Neuronal stem cell (in vitro differentiated cells): Measurements from ENCODE around the gene TMEM63C.

Experiments used
- DNase-seq: peaks from one replicate; pipeline ENCODE4 v3.0.0-alpha.2; 2013; ENCODE audit warnings: low spot score
- H2AFZ ChIP-seq: one replicate; pipeline ENCODE4 v1.6.1; 2013; ENCODE audit warnings: mild to moderate bottlenecking, low read length, inconsistent platforms
- H2AK5ac ChIP-seq: 2 replicates; pipeline ENCODE4 v1.6.1; 2013; ENCODE audit warnings: low read depth, mild to moderate bottlenecking, inconsistent platforms, low read length, moderate library complexity, mixed read lengths
- H2BK120ac ChIP-seq: 2 replicates; pipeline ENCODE4 v1.6.1; 2013; ENCODE audit warnings: low read depth, mild to moderate bottlenecking, inconsistent platforms, low read length, moderate library complexity, mixed read lengths
- H2BK12ac ChIP-seq: one replicate; pipeline ENCODE4 v1.6.1; 2013; ENCODE audit warnings: low read length, inconsistent platforms
- H2BK15ac ChIP-seq: 2 replicates; pipeline ENCODE4 v1.6.1; 2013; ENCODE audit warnings: mild to moderate bottlenecking, low read length, inconsistent platforms, mixed read lengths
- H2BK5ac ChIP-seq: one replicate; pipeline ENCODE4 v1.6.1; 2013; ENCODE audit warnings: inconsistent platforms, mild to moderate bottlenecking, low read length, moderate library complexity
- H3K14ac ChIP-seq: one replicate; pipeline ENCODE4 v1.6.1; 2013; ENCODE audit warnings: low read length, inconsistent platforms
- H3K18ac ChIP-seq: 2 replicates; pipeline ENCODE4 v1.6.1; 2013; ENCODE audit warnings: low read length, inconsistent platforms
- H3K23ac ChIP-seq: 2 replicates; pipeline ENCODE4 v1.6.1; 2013; ENCODE audit warnings: low read depth, mild to moderate bottlenecking, mixed read lengths, low read length, inconsistent platforms; ENCODE audit not compliant: poor library complexity
- H3K27ac ChIP-seq: replicated peaks from 3 replicates; pipeline ENCODE4 v1.5.1; 2013; ENCODE audit warnings: low read length, inconsistent platforms
- H3K27me3 ChIP-seq, 3 experiments: 2 replicates each; pipeline ENCODE4 v1.6.1; 2013; ENCODE audit warnings: low read length in 3 of 3, mild to moderate bottlenecking in 2 of 3, inconsistent platforms in 1 of 3, low read depth in 1 of 3, mixed read lengths in 1 of 3, moderate library complexity in 1 of 3; ENCODE audit not compliant: control insufficient read depth in 3 of 3, insufficient read depth in 3 of 3
- H3K36me3 ChIP-seq, 2 donors: replicated peaks in 1 of 2; 2 replicates each; pipeline ENCODE4 v1.6.1; 2013; ENCODE audit warnings: low read length in 2 of 2; ENCODE audit not compliant: control insufficient read depth in 2 of 2, insufficient read depth in 2 of 2
- H3K4ac ChIP-seq: 2 replicates; pipeline ENCODE4 v1.6.1; 2013; ENCODE audit warnings: inconsistent platforms, mild to moderate bottlenecking, low read length, moderate library complexity
- H3K4me1 ChIP-seq, 2 donors: 1 replicate in 1 of 2; 2 replicates in 1 of 2; pipeline ENCODE4 v1.6.1; 2013; ENCODE audit warnings: low read length in 2 of 2, low read depth in 1 of 2; ENCODE audit not compliant: control insufficient read depth in 2 of 2, insufficient read depth in 1 of 2
- H3K4me2 ChIP-seq: one replicate; pipeline ENCODE4 v1.6.1; 2013; ENCODE audit warnings: mild to moderate bottlenecking, low read length, inconsistent platforms; ENCODE audit not compliant: insufficient read depth, poor library complexity, severe bottlenecking
- H3K4me3 ChIP-seq, 2 donors: 2 replicates each; pipeline ENCODE4 v1.5.1; 2013; ENCODE audit warnings: low read length in 2 of 2, mild to moderate bottlenecking in 2 of 2, inconsistent platforms in 1 of 2, moderate library complexity in 1 of 2
- H3K79me1 ChIP-seq: one replicate; pipeline ENCODE4 v1.6.1; 2013; ENCODE audit warnings: low read depth, mild to moderate bottlenecking, inconsistent platforms, low read length, moderate library complexity
- H3K9ac ChIP-seq: one replicate; pipeline ENCODE4 v1.6.1; 2013; ENCODE audit warnings: mild to moderate bottlenecking, low read depth, low read length, inconsistent platforms; ENCODE audit not compliant: poor library complexity
- H3K9me3 ChIP-seq, 2 donors: replicated peaks in 1 of 2; 2 replicates each; pipeline versions ENCODE3 to v1.6.1; 2013; ENCODE audit warnings: low read length in 2 of 2, mild to moderate bottlenecking in 2 of 2, inconsistent platforms in 1 of 2, low read depth in 1 of 2, mixed read lengths in 1 of 2, moderate library complexity in 1 of 2; ENCODE audit not compliant: control insufficient read depth in 2 of 2, insufficient read depth in 1 of 2
- H4K8ac ChIP-seq: one replicate; pipeline ENCODE4 v1.6.1; 2013; ENCODE audit warnings: low read depth, mild to moderate bottlenecking, inconsistent platforms, low read length, moderate library complexity
- H4K91ac ChIP-seq: one replicate; pipeline ENCODE4 v1.6.1; 2013; ENCODE audit warnings: low read length, low read depth, mild to moderate bottlenecking, inconsistent platforms; ENCODE audit not compliant: poor library complexity
- WGBS, 2 donors: extraction: QIAGEN DNeasy Blood & Tissue Kit; methylation state at CpG; one replicate each; pipeline ENCODE4 v1.1.7; 2013; ENCODE audit warnings: missing lambda C conversion rate in 2 of 2, mixed read lengths in 1 of 2; ENCODE audit not compliant: insufficient read length in 2 of 2, insufficient replicate concordance in 1 of 2; ENCODE audit errors: extremely low coverage in 2 of 2; 5-methylcytosine and 5-hydroxymethylcytosine counted together

Gene TMEM63C

DNA sequence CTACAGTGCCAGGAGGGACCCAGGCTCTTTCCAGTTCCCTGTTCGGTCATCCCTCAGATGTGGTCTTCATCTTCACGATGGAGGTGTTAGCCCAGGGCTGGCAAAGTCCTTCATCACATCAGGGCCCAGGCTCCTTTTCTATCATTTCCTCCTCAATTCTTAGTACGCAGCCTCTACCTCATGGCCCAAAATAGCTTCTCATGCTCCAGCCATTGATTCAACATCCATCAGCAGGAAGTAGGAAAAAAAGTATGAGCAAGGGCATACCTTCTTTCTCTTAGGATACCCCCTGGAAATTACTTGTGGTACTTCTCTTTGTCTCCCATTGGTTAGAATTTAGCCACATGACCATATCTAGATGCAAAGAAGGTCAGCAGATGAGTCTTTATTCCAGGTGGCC lies 27.8 kb upstream of the TMEM63C start:
- Histone ChIP-seq H3K18ac (no peak overlapping the region), H2BK15ac (no peak overlapping the region), H3K14ac (no peak overlapping the region), H2BK5ac (no peak overlapping the region), H4K8ac (no peak overlapping the region), H3K27me3 (peaks cover 0 to 3% (median 0%) of the 10 kb centered on the region in 3 experiments), H3K4me3 (no peak overlapping the region), H3K23ac (no peak overlapping the region), H3K79me1 (no peaks in the 10 kb centered on the region), H3K27ac (no peak overlapping the region), H2AK5ac (no peak overlapping the region), H3K4ac (no peak overlapping the region), H2BK120ac (no peak overlapping the region), H3K4me1 (peaks cover 13 to 20% of the 10 kb centered on the region in 2 donors), H3K9me3 (no peaks in the 10 kb centered on the region), H3K4me2 (no peak overlapping the region), H4K91ac (no peak overlapping the region), H3K9ac (no peak overlapping the region), H3K36me3 (no peaks in the 10 kb centered on the region), H2AFZ (no peak overlapping the region), H2BK12ac (no peak overlapping the region)
- no peak for DNase-seq
- no CpG with 5 or more reads among the region's 3 CpGs for WGBS, 2 donors

DNA sequence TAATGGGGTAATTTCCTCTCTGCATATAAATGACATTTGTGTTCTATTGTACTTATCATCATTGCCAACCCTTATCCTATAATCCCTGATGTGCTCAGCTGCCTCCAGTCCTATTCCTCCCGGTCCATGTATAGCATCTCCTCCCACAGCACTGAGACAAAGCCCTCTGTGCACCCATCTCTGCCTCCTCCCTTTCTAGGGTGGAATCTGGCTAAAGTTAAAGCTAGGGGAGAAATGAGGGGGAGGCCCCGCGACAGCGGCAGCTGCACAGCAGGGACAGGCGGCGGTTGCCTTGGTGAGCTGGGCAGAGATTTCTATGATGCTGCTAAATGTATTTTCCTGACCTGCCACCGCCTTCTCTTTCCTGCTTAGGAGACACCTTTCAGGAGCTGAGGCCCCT lies 27.2 kb upstream of the TMEM63C start:
- no peak overlapping the region for H2AFZ ChIP-seq
- H3K4me3 ChIP-seq = no peak overlapping the region
- no peak overlapping the region for H3K4me2 ChIP-seq
- H4K91ac ChIP-seq = no peak overlapping the region
- no peaks in the 10 kb centered on the region for H3K9me3 ChIP-seq
- H3K27ac ChIP-seq = no peak overlapping the region
- no peak overlapping the region for H3K14ac ChIP-seq
- H3K4ac ChIP-seq = no peak overlapping the region
- no peak overlapping the region for H2BK120ac ChIP-seq
- H3K23ac ChIP-seq = no peak overlapping the region
- H3K27me3 ChIP-seq = peaks cover 0 to 3% (median 0%) of the 10 kb centered on the region in 3 experiments
- H3K79me1 ChIP-seq = no peaks in the 10 kb centered on the region
- no peaks in the 10 kb centered on the region for H3K36me3 ChIP-seq
- no peak overlapping the region for H2AK5ac ChIP-seq
- no peak overlapping the region for H3K9ac ChIP-seq
- H2BK12ac ChIP-seq = no peak overlapping the region
- DNase-seq = no peak
- WGBS, 2 donors = no CpG with 5 or more reads among the region's 7 CpGs
- H3K4me1 ChIP-seq = peaks cover 17 to 22% of the 10 kb centered on the region in 2 donors
- no peak overlapping the region for H2BK5ac ChIP-seq
- no peak overlapping the region for H4K8ac ChIP-seq
- H3K18ac ChIP-seq = no peak overlapping the region
- no peak overlapping the region for H2BK15ac ChIP-seq

DNA sequence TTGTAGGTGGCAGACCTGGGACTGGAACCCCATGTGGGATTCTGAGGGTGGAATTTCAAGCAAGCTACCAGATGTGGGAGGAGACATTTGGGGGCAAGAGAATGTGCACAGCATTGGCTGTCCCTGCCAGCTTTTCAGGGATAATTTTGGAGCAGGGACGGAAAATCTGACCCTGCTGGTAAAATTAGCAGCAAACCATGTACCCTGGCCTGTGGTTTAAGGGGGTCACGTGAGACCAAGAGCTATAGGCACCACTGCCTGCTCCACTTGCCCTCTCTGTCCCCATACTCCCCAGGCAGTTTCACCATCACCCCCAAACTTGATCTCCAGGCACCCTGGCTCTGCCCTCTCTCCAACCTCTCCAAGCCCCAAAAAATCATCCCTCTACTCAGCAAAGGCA lies 26.5 kb upstream of the TMEM63C start:
- WGBS, 2 donors = no CpG with 5 or more reads among the region's 2 CpGs
- Histone ChIP-seq H4K8ac (no peak overlapping the region), H3K14ac (no peak overlapping the region), H3K27ac (no peak overlapping the region), H2AFZ (no peak overlapping the region), H3K27me3 (peaks cover 0 to 3% (median 0%) of the 10 kb centered on the region in 3 experiments), H2BK120ac (no peak overlapping the region), H2BK12ac (no peak overlapping the region), H2BK15ac (no peak overlapping the region), H3K36me3 (no peaks in the 10 kb centered on the region), H4K91ac (no peak overlapping the region), H3K79me1 (no peaks in the 10 kb centered on the region), H3K9ac (no peak overlapping the region), H3K4me1 (peaks cover 17 to 22% of the 10 kb centered on the region in 2 donors), H3K4me2 (no peak overlapping the region), H2BK5ac (no peak overlapping the region), H3K23ac (no peak overlapping the region), H3K4ac (no peak overlapping the region), H3K9me3 (no peaks in the 10 kb centered on the region), H3K4me3 (no peak overlapping the region), H2AK5ac (no peak overlapping the region), H3K18ac (peak overlapping the region; percentile 2)
- DNase-seq = no peak

DNA sequence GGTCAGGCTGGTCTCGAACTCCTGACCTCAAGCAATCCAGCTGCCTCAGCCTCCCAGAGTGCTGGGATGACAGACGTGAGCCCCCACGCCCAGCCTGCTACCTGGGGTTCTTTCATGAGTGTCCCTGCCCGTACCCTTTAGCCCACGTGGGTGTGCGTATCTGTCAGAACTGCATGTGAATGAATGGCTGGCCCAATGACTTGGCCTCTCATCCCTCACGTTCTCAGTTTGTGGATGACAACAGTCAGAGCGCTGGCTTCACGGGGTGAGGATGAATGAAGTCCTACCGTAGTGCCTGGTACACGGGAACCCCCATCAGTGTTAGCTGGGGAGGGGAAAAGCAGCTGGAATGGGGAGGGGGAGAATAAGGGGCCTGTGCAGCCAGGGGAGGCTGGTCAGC lies 23.9 kb upstream of the TMEM63C start:
- peaks cover 17 to 22% of the 10 kb centered on the region in 2 donors for H3K4me1 ChIP-seq
- no peak overlapping the region for H3K23ac ChIP-seq
- no peak overlapping the region for H4K8ac ChIP-seq
- no peak overlapping the region for H3K9ac ChIP-seq
- H4K91ac ChIP-seq = no peak overlapping the region
- H3K27ac ChIP-seq = peak overlapping the region; percentile 68
- H2AK5ac ChIP-seq = peak overlapping the region; percentile 10
- H3K4me2 ChIP-seq = no peak overlapping the region
- no peak overlapping the region for H2BK12ac ChIP-seq
- WGBS, 2 donors = no CpG with 5 or more reads among the region's 11 CpGs
- H3K36me3 ChIP-seq = no peaks in the 10 kb centered on the region
- no peaks in the 10 kb centered on the region for H3K9me3 ChIP-seq
- no peak overlapping the region for H2BK15ac ChIP-seq
- H2BK5ac ChIP-seq = no peak overlapping the region
- peak overlapping the region; percentile 22 for H3K14ac ChIP-seq
- H3K18ac ChIP-seq = peak overlapping the region; percentile 84
- no peak overlapping the region for H2BK120ac ChIP-seq
- H2AFZ ChIP-seq = peak overlapping the region; percentile 68
- peak overlapping the region in 1 of 2 donors; percentile 35 for H3K4me3 ChIP-seq
- no peak overlapping the region for H3K4ac ChIP-seq
- no peak for DNase-seq
- no peaks in the 10 kb centered on the region for H3K79me1 ChIP-seq
- peaks cover 0 to 12% (median 0%) of the 10 kb centered on the region in 3 experiments for H3K27me3 ChIP-seq
